Right cardiac atrium (tissue), 5 donors: ENCODE data around the gene CD226. TPM values are rescaled to one million over a fixed set of nuclear protein-coding genes. Genes with fewer than 3 reads are reported as not detected.
"Not testable (repeated sequence)": the region's sequence is repeated elsewhere in the genome, so short reads cannot be mapped to it uniquely, and the experiment has no call there.

Source experiments
- ATAC-seq, 2 donors: fragments of 200-7000 bp; cut with Tn5 transposase; one replicate each; pipeline versions ENCODE4 v1.8.0 to v1.9.1; 2020; ENCODE audit warnings: moderate library complexity in 2 of 2, mild to moderate bottlenecking in 1 of 2
- DNase-seq, 3 donors: peaks; one replicate each; pipeline ENCODE4 v3.0.0-alpha.2; 2020
- H3K27ac ChIP-seq: one replicate; pipeline ENCODE4 v1.5.1; 2013; ENCODE audit warnings: mild to moderate bottlenecking, low read length, control low read depth, moderate library complexity
- H3K27me3 ChIP-seq: one replicate; pipeline ENCODE4 v1.6.1; 2013; ENCODE audit not compliant: control insufficient read depth, insufficient read depth
- H3K4me1 ChIP-seq: one replicate; pipeline ENCODE4 v1.6.1; 2013; ENCODE audit warnings: low read length; ENCODE audit not compliant: control insufficient read depth, insufficient read depth
- H3K4me3 ChIP-seq: one replicate; pipeline ENCODE4 v1.5.1; 2013; ENCODE audit warnings: low read length, control low read depth
- H3K9me3 ChIP-seq: one replicate; pipeline ENCODE4 v1.6.1; 2013; ENCODE audit warnings: low read length; ENCODE audit not compliant: control insufficient read depth
- WGBS: extraction: QIAGEN DNeasy Blood & Tissue Kit; methylation state at CpG from one replicate; pipeline ENCODE4 v1.1.7; 2013; 5-methylcytosine and 5-hydroxymethylcytosine counted together
- intact Hi-C, 4 donors: fragments of 100-400 bp; cut with DNase I; formaldehyde crosslinking; loops; one replicate each; pipeline versions ENCODE4 v1.11.0 to v1.14.0; 2022 to 2023
- polyA plus RNA-seq: library from polyadenylated mRNA; stranded (reverse); fragments of 200-250 nt; gene quantifications from one replicate; pipeline ENCODE4 v1.2.3, GENCODE V29; 2013
- total RNA-seq, 4 donors: library from RNA; stranded (reverse); fragmentation: NEBNext Ultra II Directional; extraction: Animal tissue kit (Norgen Biotek cat#: 25700); gene quantifications; one replicate each; pipeline ENCODE4 v1.2.1, GENCODE V29; 2021
- donor health status: healthy with polysubstance abuse.
- donor health status: DM: no; HTN: yes; CAD: no.
- donor health status: DM: no; HTN: no; CAD: no.
- donor health status: DM: no; HTN: yes; CAD: no; lungs with severe emphysema.
- donor health status: DM: yes; HTN: yes; CAD: no.

Gene CD226
- total and polyA plus RNA-seq, 5 donors = 0.11 to 1.8 (median 1.3) TPM

DNA sequence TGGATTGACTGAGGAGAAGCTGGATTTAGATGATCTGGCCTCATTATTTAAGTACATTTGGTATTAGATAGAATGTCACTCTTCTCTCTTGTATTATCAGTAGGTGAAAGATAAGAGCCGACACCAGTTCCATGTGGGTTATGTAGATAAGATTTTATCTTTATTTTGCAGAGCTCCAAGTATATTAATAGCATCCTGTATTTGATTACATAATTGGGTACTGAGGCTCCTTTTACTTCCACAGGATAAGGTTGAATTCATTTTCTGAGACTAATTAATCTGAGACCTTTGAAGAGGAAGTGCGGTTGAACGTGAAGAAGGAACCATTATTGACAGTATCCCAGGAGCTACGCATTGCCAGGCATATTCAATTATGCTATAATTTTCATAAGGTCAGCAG, 32.8 kb upstream of the CD226 start:
- intact Hi-C loops = no loop called here
- DNase-seq = no peak
- Histone ChIP-seq H3K27me3 (no peaks in the 10 kb centered on the region), H3K27ac (no peak overlapping the region), H3K9me3 (no peaks in the 10 kb centered on the region), H3K4me1 (no peaks in the 10 kb centered on the region), H3K4me3 (no peak overlapping the region)
- 43% methylated on average over 4 of the region's 4 CpGs for WGBS
- ATAC-seq = no peak

DNA sequence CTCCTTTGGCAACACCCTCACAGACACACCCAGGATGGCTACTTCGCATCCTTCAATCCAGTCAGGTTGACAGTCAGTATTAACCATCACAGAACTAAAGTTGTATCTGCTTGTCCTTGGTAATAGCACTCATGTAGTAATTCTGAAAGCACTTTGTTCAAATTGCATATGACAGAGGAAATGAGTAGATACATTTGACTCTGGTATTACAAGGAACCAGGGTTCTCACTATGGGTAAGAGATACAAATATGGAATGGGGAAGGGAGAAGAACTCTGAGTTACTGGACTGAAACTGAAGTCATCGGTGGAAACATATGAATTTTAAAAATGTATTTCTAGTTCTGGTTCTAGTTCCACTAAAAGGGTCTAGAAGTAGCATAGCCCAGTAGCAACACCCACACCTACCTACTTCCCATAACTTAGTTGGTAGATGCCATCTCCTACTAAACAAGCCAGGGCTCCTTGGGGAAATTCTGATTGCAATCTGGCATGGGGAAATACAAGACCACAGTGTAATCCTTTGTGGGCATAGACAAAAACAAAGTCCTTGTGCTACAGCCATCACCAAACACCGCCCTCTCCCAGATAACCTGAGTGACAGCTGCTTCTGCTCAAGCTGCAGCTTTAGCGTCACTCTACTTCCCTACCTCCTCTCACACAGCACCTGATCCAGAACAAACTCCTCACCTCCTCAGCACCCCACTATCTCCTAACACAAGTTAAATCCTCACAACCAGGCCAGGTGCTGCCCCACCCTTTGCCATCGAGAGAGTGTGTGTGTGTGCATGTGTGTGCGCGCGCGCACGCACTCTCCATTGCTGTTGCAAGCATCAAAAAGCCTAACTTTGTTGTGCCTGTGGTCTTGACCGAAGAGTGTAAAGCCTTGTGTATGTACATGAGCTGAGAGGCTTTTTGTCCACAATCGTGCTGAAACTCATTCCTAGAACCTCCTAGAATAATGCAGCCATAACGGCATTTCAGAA, 31.4 kb upstream of the CD226 start:
- no peak overlapping the region for H3K27ac ChIP-seq
- no peaks in the 10 kb centered on the region for H3K9me3 ChIP-seq
- DNase-seq = no peak
- ATAC-seq = no peak
- WGBS = 86% methylated on average over 13 of the region's 13 CpGs
- intact Hi-C loops = no loop called here
- H3K4me1 ChIP-seq = no peaks in the 10 kb centered on the region
- H3K27me3 ChIP-seq = no peaks in the 10 kb centered on the region
- H3K4me3 ChIP-seq = no peak overlapping the region

DNA sequence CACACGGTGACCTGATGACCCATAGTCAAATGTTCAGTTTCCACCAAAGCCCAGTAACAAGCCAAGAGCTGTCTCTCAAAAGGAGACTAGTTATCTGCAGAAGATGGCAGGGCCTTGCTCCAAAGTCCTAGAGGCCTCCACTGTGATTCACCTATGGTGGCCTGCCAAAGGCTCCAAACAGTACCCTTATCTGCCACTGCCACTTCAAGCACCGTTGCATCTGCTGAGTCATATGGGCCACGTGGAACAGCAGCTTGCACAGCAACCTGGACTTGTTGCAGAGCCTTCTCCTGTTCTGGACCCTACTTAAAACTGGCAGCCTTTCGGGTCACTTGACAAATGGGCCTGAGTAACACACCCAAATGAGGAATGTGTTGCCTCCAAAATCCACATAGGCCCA, 27.6 kb upstream of the CD226 start:
- ATAC-seq, intact Hi-C loops, H3K9me3 ChIP-seq, DNase-seq, H3K4me1 ChIP-seq, H3K27me3 ChIP-seq, H3K4me3 ChIP-seq, H3K27ac ChIP-seq: not testable (repeated sequence)
- 91% methylated on average over 4 of the region's 4 CpGs for WGBS

DNA sequence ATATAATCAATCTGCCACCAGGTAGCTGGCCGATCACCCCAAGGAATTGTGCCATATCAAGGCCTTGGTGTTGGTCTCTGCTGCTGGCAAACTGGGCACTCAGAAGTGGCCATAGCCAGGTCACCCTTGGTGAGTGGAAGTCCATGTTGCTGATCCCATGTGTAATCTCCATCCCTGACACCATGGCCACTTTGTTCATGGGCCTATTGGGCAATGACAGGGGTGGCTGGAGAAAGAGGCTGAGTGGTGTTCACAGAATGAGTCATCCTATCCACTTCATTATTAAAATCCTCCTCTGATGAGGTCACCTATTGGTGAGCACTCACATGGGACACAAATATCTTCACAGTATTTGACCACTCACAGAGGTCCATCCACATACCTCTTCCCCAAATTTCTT, 26.7 kb upstream of the CD226 start:
- ATAC-seq (no peak), DNase-seq (no peak)
- H3K9me3 ChIP-seq = no peaks in the 10 kb centered on the region

DNA sequence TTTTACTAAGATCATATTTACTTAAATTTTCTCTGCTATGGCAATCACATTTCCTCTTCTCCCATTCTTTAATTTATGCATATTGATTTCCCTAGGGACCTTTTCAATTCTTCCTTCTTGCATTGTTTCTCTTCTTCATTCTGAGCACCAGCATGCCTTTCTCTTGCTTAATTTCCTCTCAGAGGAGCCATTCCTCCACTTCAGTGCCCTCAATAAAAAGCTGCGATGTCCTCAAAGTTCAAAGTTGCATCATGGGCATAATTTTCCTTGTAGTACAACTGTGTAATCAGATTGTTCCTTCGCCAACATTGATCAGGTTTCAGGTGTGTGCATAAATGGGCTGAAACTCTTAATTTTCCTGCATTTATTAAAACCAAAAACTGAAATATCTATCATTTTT, 21.8 kb upstream of the CD226 start:
- Histone ChIP-seq H3K4me1 (no peaks in the 10 kb centered on the region), H3K27ac (no peak overlapping the region), H3K4me3 (no peak overlapping the region), H3K27me3 (no peaks in the 10 kb centered on the region), H3K9me3 (no peaks in the 10 kb centered on the region)
- no peak for ATAC-seq
- intact Hi-C loops = no loop called here
- WGBS = 90% methylated on average over 2 of the region's 2 CpGs
- DNase-seq = no peak

More for the DNA sequence above, 26.7 kb upstream of the CD226 start:
- WGBS = 94% methylated on average over 1 of the region's 1 CpG
- Histone ChIP-seq H3K4me3 (no peak overlapping the region), H3K4me1 (no peaks in the 10 kb centered on the region), H3K27ac (no peak overlapping the region), H3K27me3 (no peaks in the 10 kb centered on the region)
- intact Hi-C loops = no loop called here

DNA sequence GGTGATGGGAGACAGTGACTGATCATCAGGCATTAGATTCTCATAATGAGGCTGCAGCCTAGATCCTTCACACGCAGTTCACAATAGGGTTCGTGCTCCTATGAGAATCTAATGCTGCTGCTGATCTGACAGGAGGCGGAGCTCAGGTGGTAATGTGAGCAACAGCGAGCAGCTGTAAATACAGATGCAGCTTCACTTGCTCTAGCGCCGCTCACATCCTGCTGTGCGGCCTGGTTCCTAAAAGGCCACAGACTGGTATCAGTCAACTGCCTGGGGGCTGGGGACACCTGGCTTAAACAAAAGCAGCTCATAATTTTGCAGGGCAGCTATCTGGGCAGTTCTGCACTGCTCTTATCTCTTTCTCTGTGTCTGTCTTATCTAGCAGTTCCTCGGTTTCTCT, 20.4 kb upstream of the CD226 start:
- H3K27ac ChIP-seq = no peak overlapping the region
- intact Hi-C loops = no loop called here
- DNase-seq (no peak), ATAC-seq (no peak)
- H3K9me3 ChIP-seq = no peaks in the 10 kb centered on the region
- H3K4me1 ChIP-seq = no peaks in the 10 kb centered on the region
- no peaks in the 10 kb centered on the region for H3K27me3 ChIP-seq
- WGBS = 91% methylated on average over 8 of the region's 8 CpGs
- H3K4me3 ChIP-seq = no peak overlapping the region

DNA sequence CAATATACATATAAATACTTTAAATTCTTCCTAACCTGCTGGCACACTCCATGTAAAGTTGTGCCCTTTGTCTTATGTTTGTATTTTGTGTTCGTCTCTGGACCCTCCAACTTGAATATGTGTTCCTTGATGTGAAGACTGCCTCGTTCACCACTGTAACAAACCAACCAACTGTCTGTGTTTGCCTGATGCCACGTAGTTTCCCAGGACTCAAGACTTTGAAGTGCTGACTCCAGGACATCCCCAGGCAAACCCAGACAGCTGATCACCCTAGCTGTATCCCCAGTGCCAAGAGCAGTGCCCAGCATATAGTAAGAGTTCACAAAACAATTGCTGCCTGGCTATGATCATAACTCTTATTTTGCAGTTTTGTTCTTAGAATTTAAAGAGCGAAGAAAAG, 15.5 kb upstream of the CD226 start:
- H3K27me3 ChIP-seq = no peaks in the 10 kb centered on the region
- H3K4me1 ChIP-seq = no peaks in the 10 kb centered on the region
- no peaks in the 10 kb centered on the region for H3K9me3 ChIP-seq
- H3K27ac ChIP-seq = no peak overlapping the region
- ATAC-seq (no peak), DNase-seq (no peak)
- 96% methylated on average over 4 of the region's 4 CpGs for WGBS
- intact Hi-C loops = no loop called here
- H3K4me3 ChIP-seq = no peak overlapping the region

DNA sequence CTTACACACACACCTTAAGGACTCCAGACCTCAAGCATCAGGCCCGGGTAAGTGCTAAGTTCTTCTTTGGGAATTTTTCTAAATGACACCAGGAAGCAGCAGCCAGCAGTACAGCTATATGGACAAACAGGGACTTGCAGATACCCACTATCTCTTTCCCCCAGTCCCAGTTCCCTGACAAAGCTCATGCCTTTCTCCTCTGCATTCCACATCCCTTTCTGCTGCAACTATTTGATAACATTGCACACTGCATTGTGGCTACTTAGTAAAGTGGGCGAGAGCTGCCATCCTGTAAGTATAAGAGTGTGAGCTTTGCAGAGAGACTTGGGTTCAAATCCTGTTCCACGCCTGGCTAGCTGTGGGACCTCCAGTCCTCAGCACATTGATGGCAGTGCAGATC, 14.0 kb upstream of the CD226 start:
- intact Hi-C loops = no loop called here
- DNase-seq (no peak), ATAC-seq (no peak)
- no peaks in the 10 kb centered on the region for H3K9me3 ChIP-seq
- WGBS = 87% methylated on average over 3 of the region's 3 CpGs
- no peaks in the 10 kb centered on the region for H3K4me1 ChIP-seq
- H3K4me3 ChIP-seq = no peak overlapping the region
- H3K27ac ChIP-seq = no peak overlapping the region
- no peaks in the 10 kb centered on the region for H3K27me3 ChIP-seq

DNA sequence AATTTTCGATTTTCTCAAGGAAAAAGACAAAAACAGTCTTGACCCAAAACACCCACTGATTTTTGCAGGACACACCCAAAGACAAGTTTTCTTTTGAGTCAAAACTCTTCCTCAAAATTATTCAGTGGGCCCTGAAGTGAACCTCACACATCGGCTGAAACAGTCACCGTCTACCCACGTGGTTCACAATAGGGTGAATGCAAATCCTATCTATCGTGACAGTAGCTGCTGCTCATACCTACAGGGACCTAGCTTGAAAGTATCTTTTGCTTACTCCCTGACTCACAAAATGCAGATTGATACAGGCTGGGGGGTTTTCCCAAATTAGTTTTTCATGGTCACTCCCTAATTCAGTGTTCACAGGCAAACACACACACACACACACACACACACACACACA, 10.7 kb upstream of the CD226 start:
- WGBS = 83% methylated on average over 5 of the region's 5 CpGs
- Histone ChIP-seq H3K9me3 (no peaks in the 10 kb centered on the region), H3K4me3 (no peak overlapping the region), H3K4me1 (no peaks in the 10 kb centered on the region), H3K27ac (no peak overlapping the region), H3K27me3 (no peaks in the 10 kb centered on the region)
- DNase-seq (no peak), ATAC-seq (no peak)
- intact Hi-C loops = no loop called here

DNA sequence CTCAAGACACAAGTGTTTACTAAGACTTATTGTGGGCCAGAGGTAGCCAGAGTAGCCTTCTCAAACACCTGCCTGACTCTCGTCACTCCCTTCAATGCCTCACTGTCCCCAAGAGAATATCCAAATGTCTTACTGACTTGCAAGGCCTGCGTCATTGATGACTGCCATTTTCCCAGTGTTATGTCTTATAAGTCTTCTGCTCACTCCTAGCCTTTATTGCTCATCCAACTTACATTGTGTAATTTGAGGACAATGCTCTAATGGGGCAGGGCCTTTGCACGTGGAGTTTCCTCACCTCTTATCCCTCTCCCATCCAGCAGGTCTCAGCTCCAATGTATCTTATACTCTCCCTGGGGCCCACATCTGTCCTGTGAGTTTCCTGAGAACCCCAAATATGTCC, 10.1 kb upstream of the CD226 start:
- intact Hi-C loops = no loop called here
- ATAC-seq (no peak), DNase-seq (no peak)
- Histone ChIP-seq H3K27ac (no peak overlapping the region), H3K9me3 (no peaks in the 10 kb centered on the region), H3K4me3 (no peak overlapping the region), H3K27me3 (no peaks in the 10 kb centered on the region), H3K4me1 (no peaks in the 10 kb centered on the region)
- 92% methylated on average over 3 of the region's 3 CpGs for WGBS

DNA sequence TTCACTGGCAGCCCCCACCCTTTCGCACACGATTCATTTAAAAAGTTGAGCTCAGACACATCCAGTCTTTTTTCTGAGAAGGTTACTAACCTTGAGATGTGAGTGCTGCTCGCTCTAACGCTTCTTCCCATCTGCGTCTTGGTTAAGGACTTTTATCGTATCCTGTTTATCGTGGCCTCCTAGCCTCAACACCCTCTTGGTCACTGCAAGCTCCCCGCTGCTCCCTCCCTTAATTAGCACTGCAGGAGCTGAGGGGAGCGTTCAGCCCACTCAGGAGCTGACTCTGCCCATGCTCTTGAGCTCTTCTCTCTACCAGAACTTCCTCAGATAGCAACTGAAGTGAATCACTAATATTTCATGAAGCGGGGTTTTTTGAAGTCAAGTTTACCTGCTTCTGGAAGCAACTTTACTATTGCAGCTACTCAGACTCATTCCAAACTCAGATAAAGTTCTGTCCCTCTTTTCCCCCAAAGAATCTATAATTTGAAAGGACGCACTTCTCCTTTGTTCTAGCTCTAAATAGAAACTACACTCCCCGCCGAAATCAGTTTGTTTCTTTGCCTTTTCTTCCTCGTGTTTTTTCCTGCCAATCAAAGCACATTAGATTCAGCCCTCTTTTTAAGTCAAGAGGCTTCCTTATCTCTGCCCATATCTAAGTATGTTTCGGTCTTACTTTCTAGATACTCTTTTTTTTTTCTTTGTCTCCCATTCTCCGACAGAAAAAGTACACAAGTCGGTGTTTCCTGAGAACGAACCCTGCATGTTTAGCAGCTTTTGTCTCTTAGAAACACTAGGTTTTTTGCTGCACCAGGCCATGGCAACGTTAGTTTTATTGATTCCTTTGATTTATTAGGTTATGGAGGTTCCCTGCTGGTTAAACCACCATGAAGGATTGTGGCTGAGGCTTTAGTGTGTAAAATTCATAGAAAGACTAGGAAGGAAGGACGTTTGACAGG, 9.3 kb upstream of the CD226 start:
- H3K9me3 ChIP-seq = no peaks in the 10 kb centered on the region
- no peaks in the 10 kb centered on the region for H3K27me3 ChIP-seq
- 69% methylated on average over 20 of the region's 20 CpGs for WGBS
- DNase-seq (no peak), ATAC-seq (no peak)
- H3K4me3 ChIP-seq = no peak overlapping the region
- H3K27ac ChIP-seq = no peak overlapping the region
- no peaks in the 10 kb centered on the region for H3K4me1 ChIP-seq
- intact Hi-C loops = no loop called here
